ENCODE results near the gene TSPAN14.

Gene TSPAN14

GRCh38 chr10:80545258-80545881 is 91.3 kb downstream of the TSPAN14 start:
- DNase-seq (ENCODE audit: low read depth) = no peak
- TF ChIP-seq, protein P1, sequence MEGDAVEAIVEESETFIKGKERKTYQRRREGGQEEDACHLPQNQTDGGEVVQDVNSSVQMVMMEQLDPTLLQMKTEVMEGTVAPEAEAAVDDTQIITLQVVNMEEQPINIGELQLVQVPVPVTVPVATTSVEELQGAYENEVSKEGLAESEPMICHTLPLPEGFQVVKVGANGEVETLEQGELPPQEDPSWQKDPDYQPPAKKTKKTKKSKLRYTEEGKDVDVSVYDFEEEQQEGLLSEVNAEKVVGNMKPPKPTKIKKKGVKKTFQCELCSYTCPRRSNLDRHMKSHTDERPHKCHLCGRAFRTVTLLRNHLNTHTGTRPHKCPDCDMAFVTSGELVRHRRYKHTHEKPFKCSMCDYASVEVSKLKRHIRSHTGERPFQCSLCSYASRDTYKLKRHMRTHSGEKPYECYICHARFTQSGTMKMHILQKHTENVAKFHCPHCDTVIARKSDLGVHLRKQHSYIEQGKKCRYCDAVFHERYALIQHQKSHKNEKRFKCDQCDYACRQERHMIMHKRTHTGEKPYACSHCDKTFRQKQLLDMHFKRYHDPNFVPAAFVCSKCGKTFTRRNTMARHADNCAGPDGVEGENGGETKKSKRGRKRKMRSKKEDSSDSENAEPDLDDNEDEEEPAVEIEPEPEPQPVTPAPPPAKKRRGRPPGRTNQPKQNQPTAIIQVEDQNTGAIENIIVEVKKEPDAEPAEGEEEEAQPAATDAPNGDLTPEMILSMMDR (IDR thresholded peaks at IDR 0.05; ENCODE audit: insufficient read depth, low read depth, low read length, missing control alignments) = no peak
- no peak overlapping the region for H3K4me3 ChIP-seq (ENCODE audit: low read length)

- DNase-seq (ENCODE audit: low read depth) = no peak
- TF ChIP-seq, protein P1 (IDR thresholded peaks at IDR 0.05; ENCODE audit: insufficient read depth, low read depth, low read length, missing control alignments) = no peak
- H3K4me3 ChIP-seq (ENCODE audit: low read length) = no peak overlapping the region
Measured at GRCh38 chr10:80552151-80552646, 98.1 kb downstream of the TSPAN14 start.

DNA sequence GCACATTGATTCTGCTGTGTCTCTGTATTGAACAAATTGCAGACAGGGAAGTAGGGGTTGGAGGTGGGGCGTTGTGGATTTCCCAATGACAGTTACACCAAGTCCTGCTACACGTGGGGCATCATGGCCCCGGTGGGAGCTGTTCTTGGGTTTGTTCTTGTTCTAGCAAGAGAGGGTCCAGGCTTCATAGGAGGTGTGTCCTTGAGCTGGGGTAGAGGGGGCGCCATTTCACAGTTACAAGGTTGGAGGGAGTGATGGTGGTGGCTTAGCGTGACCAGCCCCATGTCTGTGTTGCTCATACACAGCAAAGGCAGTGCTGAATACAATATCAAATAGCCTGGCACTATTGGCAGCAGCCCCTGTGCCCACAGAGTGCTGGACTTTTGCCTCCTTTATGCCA is 99.3 kb downstream of the TSPAN14 start:
- no peak for DNase-seq (ENCODE audit: low read depth)

DNA sequence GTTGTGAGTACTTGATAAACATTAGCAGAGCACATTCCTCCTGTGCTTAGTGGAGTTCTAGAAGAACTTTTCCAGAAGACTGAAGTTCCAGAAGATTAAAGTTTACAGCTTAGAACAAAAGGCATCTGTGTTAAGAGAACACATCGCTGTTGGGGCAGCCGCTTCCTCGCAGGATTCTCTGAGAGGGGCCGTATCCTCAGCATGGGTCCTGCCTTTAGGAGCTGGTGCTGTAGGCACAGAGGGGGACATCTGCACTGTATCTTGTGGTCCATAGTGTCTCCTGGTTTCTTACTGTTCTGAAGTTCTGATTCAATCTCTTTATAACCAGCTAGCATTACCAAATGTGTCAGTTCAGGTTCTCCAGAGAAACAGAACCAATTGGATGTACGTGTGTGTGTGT is 99.9 kb downstream of the TSPAN14 start:
- DNase-seq (ENCODE audit: low read depth) = no peak
- TF ChIP-seq, protein P1 (IDR thresholded peaks at IDR 0.05; ENCODE audit: insufficient read depth, low read depth, low read length, missing control alignments) = no peak
- H3K4me3 ChIP-seq (ENCODE audit: low read length) = no peak overlapping the region

More for the DNA sequence above, 99.3 kb downstream of the TSPAN14 start:
- H3K4me3 ChIP-seq (ENCODE audit: low read length) = no peak overlapping the region
- TF ChIP-seq, protein P1 (IDR thresholded peaks at IDR 0.05; ENCODE audit: insufficient read depth, low read depth, low read length, missing control alignments) = no peak

DNA sequence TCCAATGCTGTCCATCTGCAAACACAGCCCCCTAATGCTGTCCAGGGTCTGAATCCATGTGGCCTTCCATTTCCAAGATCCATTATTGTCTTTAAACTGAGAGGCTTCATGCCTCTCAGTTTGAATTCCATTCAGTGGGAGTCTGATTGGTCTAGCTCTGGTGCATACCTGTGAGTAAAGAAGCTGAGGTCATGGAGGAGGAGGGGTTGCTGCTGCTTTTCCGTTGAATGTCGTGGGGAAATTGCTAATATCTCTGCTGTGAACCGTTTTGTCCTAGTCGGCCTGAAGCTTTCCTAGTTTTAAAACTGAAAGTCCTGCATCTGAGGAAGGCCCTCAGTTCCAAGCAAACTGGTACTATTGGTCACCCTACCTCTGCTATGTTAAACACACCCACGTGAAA is 101.3 kb downstream of the TSPAN14 start:
- no peak overlapping the region for H3K4me3 ChIP-seq (ENCODE audit: low read length)
- no peak for DNase-seq (ENCODE audit: low read depth)
- TF ChIP-seq, protein P1 (IDR thresholded peaks at IDR 0.05; ENCODE audit: insufficient read depth, low read depth, low read length, missing control alignments) = no peak

- H3K4me3 ChIP-seq (ENCODE audit: low read length) = no peak overlapping the region
- TF ChIP-seq, protein P1 (IDR thresholded peaks at IDR 0.05; ENCODE audit: insufficient read depth, low read depth, low read length, missing control alignments) = no peak
- DNase-seq (ENCODE audit: low read depth) = no peak
Measured at GRCh38 chr10:80561950-80562349, 107.8 kb downstream of the TSPAN14 start.

GRCh38 chr10:80567292-80567691 is 113.2 kb downstream of the TSPAN14 start:
- DNase-seq (ENCODE audit: low read depth) = no peak
- TF ChIP-seq, protein P1 (IDR thresholded peaks at IDR 0.05; ENCODE audit: insufficient read depth, low read depth, low read length, missing control alignments) = no peak
- no peak overlapping the region for H3K4me3 ChIP-seq (ENCODE audit: low read length)

Measured in epithelial cell of esophagus (primary cell).